Activated CD4-positive, alpha-beta T cell treated with anti-CD3 and anti-CD28 coated beads for 48 hours (primary cell): ENCODE measurements around the gene EFR3B.

ENCODE experiments used
- DNase-seq: peaks from one replicate; pipeline ENCODE4 v3.0.0-alpha.2; 2020

The EFR3B gene

DNA sequence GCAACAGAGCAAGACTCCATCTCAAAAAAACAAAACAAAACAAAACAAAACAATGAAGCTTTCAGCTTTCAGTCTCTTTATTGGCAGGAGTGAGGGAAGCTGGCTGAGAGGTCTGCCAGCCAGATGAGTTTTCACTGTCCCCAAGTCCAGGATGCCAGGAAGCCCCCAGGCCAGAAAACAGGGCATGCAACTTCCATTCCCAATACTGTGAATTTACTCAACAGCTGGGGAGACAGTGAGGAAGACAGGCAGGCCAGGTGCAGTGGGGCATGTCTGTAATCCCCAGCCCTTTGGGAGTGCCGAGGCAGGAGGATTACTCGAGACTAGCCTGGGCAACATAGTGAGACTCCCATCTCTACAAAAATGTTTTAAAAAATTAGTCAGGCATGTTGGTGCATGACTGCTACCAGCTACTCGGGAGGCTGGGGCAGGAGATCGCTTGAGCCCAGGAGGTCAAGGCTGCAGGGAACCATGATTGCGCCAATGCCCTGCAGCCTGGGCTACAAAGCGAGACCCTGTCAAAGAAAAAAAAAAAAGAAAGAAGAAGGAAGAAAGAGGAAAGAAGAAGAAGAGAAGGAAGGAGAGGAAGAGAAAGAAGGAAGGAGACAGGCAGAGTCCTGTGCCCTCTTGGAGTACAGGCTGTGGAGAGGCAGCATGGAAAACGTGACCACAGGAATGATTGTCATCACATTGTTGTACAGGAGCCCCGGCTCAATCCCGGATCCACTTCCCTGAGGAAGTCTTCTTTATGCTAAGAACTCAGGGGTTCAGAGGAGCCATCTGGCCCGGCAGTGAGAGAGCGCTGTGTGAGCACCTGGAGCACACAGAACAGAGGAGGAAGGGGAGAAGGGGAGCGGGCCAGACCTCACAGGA is 155.7 kb downstream of the EFR3B start:
- DNase-seq: no peak

DNA sequence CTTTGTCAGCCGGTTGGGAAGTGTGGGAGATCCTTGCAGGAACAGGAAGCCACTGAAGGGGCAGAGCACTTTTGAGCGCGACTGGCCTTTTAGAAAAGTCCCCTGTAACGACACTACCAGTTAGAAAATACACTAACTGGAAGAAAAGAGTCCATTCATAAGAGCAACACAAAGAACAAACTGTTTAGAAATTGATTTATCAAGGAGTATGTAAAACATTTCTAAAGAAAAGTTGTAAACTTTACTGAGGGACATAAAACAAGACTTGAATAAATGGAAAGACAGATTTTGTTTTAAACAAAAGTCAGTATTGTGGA is 156.3 kb downstream of the EFR3B start:
- no peak for DNase-seq

DNA sequence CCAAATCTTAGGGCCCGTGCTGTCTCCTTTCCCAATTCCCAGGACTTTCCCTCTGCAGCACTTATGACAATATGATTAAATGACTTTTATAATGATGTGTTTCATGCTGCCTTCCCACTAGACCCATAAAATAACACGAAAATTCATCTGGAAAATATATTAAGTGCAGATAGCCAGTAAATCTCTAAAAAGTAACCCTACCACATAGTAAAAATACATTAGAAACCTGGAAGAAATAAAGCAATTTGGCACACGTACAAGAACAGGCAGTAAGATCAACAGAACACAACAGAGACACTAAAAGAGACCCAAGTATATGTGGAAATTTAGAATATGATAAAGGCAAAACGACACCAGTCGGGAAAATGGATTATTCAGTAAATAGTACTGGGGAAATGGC is 156.7 kb downstream of the EFR3B start:
- no peak for DNase-seq

DNA sequence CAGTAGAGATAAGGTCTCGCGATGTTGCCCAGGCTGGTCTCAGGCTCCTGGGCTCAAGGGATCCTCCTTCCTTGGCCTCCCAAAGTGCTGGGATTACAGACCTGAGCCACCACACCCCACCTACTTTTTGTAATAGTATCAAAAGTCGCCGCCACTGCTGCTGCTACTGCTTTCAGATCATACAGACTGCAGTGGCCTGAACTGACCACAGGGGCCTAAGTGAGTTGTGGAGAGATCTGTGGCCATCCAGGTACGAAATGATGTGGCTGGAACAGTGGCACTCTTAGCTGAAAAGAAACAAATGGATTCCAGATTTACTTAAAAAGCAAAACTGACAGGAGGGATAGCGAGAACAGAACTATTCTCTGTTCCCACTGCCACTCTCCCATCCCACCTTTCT is 159.4 kb downstream of the EFR3B start:
- DNase-seq: no peak

DNA sequence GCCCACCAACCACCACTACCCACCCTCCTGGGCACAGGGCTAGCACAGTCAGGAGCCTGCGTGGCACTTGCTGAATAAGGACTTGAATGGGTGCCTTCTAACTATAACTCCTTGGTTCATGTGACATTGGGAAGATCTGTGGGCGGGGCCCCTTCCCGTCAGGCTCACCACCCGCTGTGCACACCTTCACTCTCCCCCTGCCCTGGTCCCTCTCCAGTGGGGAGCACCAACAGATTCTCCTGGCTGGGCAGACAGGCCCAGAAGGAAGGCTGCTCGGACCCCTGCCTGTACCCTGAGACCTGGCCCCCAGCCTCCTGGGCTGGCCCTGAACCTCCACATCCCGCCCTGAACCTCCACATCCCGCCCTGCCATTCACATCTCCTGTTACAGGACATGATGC is 159.9 kb downstream of the EFR3B start:
- no peak for DNase-seq

DNA sequence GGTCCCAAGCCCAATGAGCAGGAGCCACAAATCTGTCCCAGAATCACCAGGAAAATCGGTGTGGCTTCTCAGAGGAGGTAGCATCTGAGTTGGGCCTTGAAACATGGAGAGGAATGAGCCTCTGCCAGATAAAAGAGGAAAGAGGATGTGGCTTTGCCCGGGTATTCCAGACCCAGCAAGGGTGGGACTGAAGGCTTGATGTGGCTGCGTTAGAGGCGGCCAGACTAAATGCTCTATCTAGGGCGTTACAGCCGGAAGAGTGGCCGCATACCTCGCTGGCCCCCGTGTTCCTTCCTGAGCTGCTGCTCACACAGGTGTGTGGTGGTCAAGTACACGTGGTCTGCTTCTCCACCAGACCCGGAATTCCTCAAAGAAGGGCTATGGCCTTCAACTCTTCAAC is 160.4 kb downstream of the EFR3B start:
- DNase-seq: no peak

DNA sequence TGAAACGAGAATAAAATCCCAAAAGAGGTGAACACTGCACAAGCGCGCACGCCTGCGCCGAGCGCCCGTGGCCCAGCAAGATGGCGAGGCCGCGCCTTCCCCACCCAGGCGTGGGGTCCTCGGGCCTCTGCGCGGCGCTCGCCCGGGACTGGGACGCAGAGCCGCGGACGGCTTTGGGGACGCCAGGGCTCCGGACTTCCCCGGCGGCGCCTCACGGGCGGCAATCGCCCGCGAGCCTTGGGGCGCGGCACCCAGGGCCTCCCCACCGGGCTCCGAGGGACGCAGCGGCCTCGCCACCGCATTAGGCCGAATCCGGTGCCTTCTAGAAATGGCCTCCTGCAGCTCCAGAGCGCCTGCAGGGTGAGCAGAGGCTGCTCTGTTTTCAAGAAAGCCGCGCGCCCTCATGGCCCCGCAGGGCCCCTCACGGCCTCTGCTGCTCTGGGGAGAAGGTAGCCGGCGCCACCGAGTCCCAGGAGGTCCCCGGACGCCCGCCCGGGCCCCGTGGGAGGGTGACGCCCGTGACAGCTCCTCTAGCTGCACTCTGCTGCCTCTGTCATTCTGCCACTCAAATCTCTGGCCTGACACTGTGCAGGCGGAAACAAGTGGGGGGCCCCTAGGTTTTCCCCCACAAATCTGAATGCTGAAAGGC is 162.4 kb downstream of the EFR3B start:
- DNase-seq: no peak

DNA sequence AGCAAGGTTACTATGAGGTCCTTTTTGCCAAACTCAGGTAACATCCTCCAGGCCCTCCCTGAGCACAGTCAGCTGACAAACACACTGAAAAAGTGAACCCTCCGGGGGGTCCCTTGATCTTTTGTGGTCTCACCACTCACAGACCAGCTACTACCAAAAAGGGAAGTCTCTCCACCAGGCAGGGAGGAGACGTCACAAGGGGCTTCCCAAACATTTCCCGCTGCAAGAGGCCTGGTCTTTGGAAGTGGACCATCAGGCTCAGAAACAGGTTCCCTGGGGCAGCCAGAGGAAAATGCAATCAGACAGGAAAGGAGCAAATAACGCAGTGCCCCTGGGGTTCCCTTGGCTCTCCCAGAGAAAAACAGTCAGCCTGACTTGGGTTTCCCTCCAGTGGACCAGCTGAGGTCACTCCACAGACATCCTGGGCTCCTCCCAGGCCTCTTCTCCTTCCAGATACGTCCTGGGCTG is 165.2 kb downstream of the EFR3B start:
- no peak for DNase-seq
